ELR (cell line): ENCODE measurements around the gene GJC1.
A peak's percentile ranks its signal among the peaks of the same experiment; 100 is the strongest.
"Not testable (repeated sequence)": the region's sequence is repeated elsewhere in the genome, so short reads cannot be mapped to it uniquely, and the experiment has no call there.

Source experiments
- DNase-seq: peaks from one replicate; pipeline ENCODE4 v3.0.0-alpha.2; 2015; ENCODE audit warnings: low read depth

The GJC1 gene

DNA sequence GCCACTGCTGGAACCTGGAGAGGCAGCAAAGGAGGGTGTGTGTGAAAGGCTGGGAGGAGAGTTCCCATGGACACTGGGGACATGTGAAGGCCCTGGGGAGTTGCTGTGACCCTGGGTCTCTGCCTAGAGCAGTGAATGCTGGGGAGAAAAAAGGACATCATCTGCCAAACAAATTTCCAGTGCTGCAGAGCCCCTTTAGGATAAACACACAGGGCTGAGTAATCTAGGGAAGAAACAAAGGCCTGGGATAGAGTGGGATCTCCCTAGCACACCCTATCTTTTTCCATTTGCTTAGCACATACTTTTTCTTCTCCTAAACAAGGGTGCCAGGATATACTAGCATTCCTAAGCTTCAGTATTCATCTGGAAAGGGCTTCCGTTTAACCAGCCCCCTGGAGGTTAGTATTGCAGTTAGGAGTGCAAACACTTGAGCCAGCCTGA, 14.3 kb upstream of the GJC1 start:
- peak; percentile 48 for DNase-seq

DNA sequence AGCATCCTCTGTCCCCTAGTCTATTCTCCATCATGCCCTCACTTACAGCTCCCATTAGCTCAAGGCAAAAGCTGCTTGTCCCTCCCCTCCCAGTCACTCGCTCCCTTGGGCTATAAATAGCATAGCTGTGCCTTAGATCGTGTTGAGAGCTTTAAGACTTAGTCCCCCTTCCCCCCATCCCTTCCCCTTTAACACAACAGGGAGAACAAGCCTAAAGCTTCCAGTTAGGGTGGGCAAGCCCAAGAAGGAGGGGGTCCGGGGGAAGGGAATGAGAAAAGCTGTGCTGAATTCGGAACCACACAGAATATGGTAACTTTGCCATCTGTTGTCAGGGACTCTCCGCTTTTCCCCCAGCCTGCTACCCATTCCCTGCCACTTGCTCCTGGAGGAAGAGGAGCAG, 12.7 kb upstream of the GJC1 start:
- DNase-seq: no peak

DNA sequence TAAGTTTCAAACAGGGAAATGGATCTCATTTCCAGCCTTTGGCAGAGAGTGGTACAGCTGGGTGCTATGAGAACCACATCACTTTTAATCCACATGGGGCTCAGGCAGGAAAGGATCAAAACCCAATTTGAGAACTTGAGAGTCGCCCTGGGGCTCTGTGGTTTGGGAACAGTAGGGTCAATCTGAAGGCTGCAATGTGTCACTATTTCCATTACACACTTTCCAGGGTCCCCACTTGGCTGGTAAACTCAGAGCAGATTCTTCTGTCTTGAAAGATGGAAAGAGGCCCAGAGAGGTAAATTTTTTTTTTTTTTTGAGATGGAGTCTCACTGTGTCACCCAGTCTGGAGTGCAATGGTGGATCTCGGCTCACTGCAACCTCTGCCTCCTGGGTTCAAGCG, 10.8 kb upstream of the GJC1 start:
- no peak for DNase-seq

DNA sequence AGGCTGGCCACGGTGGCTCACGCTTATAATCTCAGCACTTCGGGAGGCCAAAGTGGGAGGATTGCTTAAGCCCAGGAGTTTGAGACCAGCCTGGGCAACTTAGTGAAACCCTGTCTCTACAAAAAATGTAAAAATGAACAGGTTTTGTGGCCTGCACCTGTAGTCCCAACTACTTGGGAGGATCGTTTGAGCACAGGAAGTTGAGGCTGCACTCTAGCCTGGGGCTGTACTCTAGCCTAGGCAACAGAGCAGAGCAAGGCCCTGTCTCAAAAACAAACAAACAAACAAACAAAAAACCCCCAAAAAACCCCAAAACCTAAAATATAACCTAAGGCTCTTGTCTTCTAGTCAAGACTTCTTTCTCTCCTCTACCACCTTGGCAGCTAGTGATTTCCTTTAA, 10.2 kb upstream of the GJC1 start:
- DNase-seq: no peak

DNA sequence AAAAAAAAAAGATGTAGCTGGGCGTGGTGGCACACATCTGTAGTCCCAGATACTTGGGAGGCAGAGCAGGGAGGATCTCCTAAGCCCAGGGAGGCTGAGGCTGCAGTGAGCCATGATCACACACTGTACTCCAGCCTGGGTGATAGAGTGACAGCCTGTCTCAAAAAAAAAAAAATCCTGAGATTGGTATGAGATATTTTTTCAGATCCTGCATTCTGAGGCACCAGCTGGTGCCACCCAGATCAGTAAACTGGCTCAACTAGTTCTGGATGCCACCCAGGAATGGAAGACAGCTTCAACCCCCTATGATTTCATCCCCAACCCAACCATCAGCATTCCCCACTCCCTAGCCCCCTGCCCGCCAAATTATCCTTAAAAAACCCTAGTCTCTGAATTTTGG, 7.1 kb upstream of the GJC1 start:
- no peak for DNase-seq

DNA sequence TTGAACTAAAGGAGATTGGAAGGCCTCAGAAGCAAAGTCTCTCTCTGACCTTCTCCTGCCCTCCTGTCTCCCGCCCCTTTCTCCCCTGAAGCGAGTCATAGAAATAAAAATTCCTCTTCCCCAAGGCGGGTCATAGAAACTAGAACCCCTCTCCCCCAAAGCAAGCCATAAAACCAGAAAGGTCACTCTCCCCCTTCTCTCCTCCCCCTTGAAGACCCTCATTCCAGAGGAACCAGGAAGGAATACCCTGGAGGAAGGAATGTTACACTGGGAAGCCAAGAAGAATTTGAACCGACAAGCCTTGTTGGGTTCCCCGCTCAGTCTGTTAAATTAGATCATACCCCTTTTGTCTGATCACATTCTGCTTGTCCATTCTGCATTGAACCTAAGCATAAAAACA, 2.7 kb upstream of the GJC1 start:
- DNase-seq: no peak

DNA sequence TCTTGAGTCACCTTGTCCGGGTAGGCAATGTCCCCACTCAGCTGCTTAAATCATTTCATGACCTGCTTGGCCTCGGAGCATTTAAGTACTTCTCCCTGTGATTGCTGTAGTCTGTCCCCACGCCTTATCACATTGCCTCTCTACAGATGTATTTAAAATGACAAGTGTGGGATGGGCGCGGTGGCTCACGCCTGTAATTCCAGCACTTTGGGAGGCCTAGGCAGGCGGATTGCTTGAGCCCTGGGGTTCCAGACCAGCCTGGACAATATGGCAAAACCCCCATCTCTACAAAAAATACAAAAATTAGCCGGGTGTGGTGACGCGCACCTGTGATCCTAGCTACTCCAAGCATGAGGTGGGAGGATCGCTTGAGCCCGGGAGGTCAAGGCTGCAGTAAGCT, 1.3 kb upstream of the GJC1 start:
- DNase-seq: no peak

DNA sequence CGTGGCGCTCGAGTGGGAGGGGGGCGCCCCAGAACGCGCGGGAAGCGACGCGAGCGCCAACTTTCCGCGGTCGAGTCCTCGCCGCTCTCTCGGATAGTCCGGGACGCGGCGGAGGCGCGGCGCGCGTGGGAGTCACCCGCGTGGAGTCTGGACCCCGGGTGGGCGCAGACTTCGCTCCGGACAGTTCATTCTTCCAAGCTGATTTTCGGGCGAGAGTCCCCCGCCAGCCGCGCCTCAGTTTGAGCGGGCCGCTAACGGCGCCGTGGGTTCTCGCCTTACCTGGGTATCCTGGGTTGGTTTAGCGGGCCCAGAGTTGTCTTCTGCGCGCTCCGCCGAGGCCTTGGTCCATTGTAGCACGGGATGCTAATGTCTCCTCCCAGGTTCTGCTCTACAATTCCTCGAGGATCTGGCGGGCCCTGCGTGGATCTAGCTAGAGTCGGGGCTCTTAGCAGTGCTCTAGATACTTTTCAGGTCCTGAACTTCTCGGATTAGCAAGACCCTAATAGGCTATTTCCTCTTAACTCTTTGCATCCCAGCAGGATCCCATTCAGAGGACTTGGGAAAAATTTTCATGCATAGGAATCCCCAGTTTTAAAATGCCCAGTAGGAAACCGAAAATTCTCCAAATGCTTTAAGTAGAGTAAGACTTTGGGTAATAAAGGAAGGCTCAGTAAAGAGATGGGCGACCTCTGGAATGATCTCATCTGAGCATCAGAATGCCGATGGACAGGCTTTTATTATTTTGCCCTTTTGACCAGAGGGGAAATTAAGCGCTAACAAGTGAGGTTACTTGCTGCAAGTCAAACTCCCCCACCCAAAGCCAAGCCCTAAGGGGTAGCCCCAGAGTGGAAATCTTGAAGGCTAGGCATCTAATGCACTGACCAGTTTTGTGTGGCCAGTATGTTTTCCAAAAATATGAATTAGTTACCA, 537 bp upstream of the GJC1 start:
- peak; percentile 63 for DNase-seq

DNA sequence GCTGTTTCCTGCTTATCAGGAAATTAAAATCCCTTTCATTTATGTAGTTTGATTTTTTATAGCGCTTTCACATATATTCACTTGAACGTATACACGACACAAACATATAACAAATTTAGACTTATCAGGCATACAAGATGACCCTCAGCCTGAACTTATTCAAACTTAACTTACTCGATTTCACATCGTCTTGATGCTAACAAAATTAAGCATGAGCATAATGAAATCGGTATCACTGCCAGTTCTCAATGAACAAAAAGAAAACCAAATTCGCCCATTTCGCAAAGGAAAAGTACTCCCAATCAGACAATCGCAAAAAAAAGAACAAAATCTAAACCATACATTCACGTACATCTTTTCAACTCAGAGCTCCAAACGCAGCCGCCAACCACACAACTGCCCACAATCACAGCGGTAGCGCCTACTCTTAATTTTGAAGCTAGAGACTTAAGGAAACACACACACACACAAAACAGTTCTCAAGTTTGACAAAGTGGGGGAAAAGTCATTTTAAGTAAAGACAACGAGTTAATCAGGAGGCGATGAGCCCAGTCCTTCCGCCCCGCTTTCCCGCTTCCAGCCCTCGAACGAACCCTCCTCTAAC, 1.1 kb downstream of the GJC1 start:
- no peak for DNase-seq

DNA sequence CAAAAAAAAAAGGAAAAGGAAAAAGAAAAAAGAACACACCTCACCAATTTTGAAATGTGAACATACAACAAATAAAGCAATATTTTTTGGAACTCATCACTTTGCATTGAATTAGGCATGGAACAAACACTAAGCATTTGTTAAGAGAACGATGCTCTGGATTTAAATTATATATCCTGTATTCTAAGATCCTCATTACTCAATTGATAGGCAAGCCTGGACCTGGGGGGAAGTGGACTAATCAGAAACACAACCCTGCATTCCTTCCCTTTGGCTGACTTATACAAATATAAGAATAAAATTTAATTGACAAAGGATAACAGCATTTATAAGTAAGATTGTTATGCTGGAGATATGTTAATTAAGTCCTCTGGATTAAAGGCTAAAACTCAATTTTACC, 2.2 kb downstream of the GJC1 start:
- DNase-seq: peak; percentile 60

DNA sequence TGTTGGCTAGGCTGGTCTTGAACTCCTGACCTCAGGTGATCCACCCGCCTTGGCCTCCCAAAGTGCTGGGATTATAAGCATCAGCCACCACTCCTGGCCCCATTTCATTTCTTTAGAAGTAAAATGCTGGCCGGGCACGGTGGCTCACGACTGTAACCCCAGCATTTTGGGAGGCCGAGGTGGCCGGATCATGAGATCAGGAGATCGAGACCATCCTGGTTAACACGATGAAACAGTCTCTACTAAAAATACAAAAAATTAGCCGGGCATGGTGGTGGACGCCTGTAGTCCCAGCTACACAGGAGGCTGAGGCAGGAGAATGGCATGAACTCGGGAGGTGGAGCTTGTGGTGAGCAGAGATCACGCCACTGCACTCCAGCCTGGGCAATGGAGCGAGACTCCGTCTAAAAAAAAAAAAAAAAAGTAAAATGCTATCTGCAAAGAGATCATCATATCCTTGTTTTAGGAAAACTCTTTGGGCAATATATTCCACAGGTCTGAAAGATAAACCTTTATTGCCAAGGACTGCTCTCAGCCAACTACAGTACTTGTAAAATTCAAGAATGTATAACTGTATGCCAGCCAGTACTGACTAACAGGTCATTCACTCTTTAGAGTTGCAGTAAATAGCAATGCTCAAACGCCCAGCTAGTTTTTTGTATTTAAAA, 3.8 kb downstream of the GJC1 start:
- peak; percentile 74 for DNase-seq

DNA sequence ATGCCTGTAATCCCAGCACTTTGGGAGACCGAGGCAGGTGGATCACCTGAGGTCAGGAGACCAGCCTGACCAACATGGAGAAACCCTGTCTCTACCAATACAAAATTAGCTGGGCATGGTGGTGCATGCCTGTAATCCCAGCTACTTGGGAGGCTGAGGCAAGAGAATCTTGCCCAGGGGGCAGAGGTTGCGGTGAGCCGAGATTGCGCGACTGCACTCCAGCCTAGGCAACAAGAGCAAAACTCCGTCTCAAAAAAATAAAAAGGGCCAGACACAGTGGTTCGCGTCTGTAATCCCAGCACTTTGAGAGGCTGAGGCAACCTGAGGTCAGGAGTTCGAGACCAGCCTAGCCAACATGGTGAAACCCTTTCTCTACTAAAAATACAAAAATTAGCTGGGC, 4.9 kb downstream of the GJC1 start:
- DNase-seq: not testable (repeated sequence)

DNA sequence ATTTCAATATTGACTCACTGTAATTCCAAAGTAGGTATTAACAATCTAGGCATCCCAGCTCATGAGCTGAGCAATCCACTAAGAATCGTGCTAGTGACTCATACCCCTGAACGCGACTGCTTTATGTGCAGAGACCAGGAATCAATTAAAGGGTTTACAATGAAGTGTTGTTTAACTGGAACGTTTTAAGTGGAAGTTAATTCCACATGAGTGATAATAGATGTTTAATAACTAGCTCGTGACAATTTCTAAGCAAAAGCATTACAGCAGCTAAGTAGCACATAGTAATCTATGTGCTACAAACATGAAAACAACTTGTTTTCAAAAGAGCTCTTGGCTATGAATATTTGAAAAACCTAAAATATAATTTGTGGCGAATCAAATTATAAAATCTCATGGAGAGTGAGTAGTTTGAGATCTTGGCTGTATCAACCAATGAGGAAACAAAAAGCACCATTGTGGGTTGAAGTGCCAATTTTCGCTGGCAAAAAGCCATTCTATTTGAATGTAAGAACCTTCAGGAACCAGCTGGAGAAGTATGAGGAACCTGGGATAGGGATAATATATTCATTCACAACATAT, 9.4 kb downstream of the GJC1 start:
- peak; percentile 99 for DNase-seq

DNA sequence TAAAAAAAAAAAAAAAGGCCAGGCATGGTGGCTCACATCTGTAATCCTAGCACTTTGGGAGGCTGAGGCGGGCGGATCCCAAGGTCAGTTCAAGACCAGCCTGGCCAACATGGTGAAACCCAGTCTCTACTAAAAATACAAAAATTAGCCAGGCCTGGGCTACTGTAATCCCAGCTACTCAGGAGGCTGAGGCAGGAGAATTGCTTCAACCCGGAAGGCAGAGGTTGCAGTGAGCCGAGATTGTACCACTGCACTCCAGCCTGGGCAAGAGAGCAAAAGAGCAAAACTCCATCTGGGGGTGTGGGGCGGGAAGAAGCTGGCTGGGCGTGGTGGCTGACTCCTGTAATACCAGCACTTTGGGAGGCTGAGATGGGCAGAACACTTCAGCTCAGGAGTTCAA, 11.6 kb downstream of the GJC1 start:
- DNase-seq: not testable (repeated sequence)

DNA sequence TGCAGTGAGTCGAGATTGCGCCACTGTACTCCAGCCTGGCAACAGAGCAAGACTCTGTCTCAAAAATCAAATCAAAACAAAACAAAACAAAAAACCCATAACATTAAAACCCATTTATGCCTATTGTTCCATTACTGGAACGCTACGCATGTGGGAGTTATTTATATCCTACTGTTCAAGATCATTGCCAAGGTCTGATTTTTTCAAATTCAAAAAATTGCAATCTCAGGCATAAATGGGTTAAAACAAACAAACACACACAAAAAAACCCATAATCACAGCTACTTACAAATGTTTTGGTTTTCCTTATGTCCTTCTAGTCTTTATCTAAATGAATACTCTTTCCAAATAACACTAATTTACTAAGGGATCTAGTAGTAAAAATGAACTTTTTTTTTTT, 17.8 kb downstream of the GJC1 start:
- DNase-seq: no peak

DNA sequence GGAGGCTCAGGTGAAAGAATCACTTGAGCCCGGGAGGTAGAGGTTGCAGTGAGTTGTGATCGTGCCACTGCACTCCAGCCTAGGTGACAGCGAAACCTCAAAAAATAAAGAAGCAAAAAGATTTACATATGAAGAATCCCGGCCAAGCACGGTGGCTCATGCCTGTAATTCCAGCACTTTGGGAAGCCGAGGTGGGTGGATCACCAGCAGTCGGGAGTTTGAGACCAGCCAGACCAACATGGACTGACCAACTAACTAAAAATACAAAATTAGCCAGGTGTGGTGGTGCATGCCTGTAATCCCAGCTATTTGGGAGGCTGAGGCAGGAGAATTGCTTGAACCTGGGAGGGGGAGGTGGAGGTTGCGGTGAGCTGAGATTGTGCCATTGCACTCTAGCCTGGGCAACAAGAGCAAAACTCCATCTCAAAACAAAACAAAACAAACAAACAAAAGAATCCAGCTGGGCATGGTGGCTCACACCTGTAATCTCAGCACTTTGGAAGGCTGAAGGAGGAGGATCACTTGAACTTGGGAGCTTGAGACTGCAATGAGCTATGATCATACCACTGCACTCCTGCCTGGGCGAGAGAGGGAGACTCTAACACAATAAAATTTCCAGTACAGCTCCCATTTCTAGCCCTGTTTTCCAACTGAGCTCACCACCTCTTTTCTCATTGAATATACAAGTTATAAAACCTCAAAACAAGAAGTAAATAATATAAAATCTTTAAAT, 21.3 kb downstream of the GJC1 start:
- not testable (repeated sequence) for DNase-seq

DNA sequence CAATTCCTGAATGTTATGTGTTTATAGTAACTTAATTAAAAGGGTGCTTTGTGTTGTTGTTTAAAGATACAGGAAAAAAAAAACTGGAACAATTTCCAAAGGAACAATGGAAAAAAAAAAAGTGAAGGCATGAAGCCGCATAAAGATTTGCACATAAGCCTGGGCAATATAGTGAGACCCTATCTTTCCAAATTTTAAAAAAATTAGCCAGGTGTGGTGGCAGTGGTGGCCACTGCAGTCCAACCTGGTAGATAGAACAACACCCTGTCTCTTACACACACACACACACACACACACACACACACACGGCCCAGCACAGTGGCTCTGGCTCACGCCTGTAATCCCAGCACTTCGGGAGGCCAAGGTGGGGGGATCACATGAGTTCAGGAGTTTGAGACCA, 21.9 kb downstream of the GJC1 start:
- no peak for DNase-seq

DNA sequence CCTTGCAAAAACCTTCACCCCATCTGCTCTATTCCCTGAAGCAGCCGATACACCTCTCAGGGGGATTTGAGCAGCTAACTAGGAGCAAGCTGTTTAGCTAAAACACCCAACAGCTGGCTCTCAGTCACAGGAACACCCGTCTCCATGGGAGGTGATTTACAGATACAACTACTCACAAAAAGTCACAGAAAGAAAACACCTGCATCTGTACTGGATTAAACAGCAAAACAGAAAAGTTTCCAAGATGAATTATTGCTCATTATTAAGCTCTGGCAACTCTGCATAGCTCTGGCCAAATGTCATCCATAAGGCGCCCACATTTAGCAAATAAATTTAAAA, 22.3 kb downstream of the GJC1 start:
- DNase-seq: no peak

DNA sequence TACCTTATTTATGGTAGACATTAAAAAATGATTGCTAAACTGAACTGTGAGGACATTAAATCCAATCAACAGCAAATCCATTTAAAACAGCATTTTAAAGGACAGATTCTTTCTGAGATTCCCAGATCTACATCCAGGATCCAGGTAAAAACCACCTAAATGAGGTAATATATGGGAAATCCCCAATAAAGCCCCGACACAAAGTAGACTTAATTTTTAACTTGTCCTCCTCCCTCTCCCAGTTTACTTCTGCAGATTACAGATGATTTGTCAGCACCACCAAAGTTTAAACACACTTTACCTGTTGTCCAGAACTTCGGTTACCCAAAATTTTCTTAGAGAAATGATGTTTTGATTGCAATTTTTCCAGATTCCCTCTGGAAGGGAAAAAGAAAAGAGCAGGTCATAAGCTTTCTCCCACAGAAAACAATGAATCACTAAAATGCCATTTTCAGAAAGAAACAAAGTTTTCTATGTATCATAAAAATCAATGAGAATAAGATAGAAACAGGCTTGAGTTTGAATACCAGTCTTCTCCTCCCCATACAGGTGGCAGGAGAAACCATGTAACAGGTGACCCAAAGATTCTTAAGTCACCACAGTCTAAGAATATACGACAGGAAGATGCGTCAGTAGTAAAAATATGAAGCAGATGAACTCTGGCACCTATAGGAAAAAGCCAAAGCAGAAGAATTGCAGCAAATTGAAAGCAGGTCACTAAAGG, 22.8 kb downstream of the GJC1 start:
- DNase-seq: no peak

DNA sequence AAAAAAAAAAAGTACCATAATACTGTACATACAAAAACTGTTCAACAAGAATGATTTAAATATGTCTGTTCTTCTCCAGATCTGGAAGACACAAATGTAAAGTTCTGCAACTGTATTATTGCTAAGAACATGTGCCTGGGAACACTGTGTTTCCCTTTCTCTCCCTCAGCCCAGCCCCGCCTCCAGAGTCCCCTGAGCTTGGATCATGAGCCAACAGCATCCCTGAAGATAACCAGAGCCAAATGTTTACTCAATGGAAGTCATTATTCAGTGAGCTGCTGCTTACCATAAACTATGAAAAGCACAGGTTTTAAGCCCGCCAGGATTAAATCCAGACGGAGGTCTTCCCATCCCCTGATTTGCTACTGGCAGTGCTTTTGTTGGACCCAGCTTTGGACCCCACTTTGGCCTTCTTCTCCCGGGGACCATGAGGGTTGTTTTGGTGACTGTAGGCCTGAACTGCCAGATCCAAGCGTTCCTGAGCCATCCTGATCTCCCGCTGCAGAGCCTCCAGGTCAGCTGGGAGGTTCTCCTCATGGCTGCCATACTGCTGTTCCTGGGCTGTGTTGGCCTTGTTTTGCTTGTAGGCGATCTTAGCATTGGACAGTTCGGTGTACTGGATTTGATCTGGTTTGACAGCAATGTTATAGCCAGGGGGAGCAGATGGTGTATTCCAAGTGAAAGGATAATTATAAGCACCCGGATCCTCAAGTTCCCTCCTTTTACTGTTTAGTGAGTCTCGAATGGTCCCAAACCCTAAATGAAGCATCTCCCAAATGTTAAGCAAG, 25.6 kb downstream of the GJC1 start:
- DNase-seq: no peak

DNA sequence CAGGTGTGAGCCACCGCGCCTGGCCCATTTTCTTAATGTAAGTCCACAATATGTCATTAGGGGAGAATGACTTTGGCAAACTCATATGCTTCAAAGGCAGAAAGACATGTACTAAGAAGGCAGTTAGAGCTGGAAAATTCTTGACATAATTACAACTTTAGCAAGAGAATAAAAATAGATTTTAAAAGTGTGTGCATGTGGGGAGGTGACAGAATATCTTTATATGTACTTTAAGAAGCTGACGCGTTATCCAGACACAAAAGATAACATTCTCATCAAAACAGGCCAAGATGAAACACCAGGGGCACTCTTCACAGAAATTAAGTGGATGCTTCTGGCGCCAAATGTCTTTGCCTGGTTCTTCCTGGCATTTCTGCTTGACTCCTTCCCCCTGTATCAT, 28.2 kb downstream of the GJC1 start:
- DNase-seq: no peak
